DMS53 treated with DMSO at 0.1 percent for 48 hours (cell line): ENCODE results near the gene VPS35L.

Experiments
- DNase-seq: peaks from one replicate; lab custom pipeline; 2025; ENCODE audit not compliant: unreplicated experiment; lab: John Stamatoyannopoulos, UW

VPS35L gene

GRCh38 chr16:19555186-19555937, at the start of gene VPS35L:
TSS of gene VPS35L (plus strand) at chr16:19555703. CDS start at chr16:19555730, 27 bp downstream.
- DNase-seq = peak; percentile 91

GRCh38 chr16:19506965-19507364, 48.5 kb upstream of the VPS35L start:
- no peak for DNase-seq

- no peak for DNase-seq
Observed at GRCh38 chr16:19507867-19508266, 47.6 kb upstream of the VPS35L start.

- no peak for DNase-seq
Observed at GRCh38 chr16:19512297-19512696, 43.2 kb upstream of the VPS35L start.

GRCh38 chr16:19513377-19514053, 42.0 kb upstream of the VPS35L start:
- DNase-seq = no peak

- no peak for DNase-seq
Observed at GRCh38 chr16:19515757-19516156, 39.7 kb upstream of the VPS35L start.

- DNase-seq = no peak
Observed at GRCh38 chr16:19517424-19518089, 37.9 kb upstream of the VPS35L start.

GRCh38 chr16:19518388-19518787, 37.1 kb upstream of the VPS35L start:
- DNase-seq = no peak

GRCh38 chr16:19520861-19521331, 34.6 kb upstream of the VPS35L start:
- no peak for DNase-seq

GRCh38 chr16:19521471-19522396, 33.8 kb upstream of the VPS35L start, which contains the start of gene GDE1:
TSS of gene GDE1 (minus strand) at chr16:19522098. CDS start at chr16:19521964, 134 bp downstream.
- DNase-seq = peak; percentile 82

GRCh38 chr16:19522397-19522732, 33.1 kb upstream of the VPS35L start:
- peak; percentile 66 for DNase-seq

GRCh38 chr16:19522760-19523159, 32.7 kb upstream of the VPS35L start:
- no peak for DNase-seq

- DNase-seq = no peak
Observed at GRCh38 chr16:19523184-19523558, 32.3 kb upstream of the VPS35L start.

- peak; percentile 67 for DNase-seq
Observed at GRCh38 chr16:19523559-19524355, 31.7 kb upstream of the VPS35L start, which contains the start of gene CCP110. TSS of gene CCP110 (plus strand) at chr16:19523942. CDS start at chr16:19527882, 3,940 bp downstream.

- DNase-seq = no peak
Observed at GRCh38 chr16:19524356-19524615, 31.2 kb upstream of the VPS35L start.

GRCh38 chr16:19524616-19525384, 30.7 kb upstream of the VPS35L start:
- DNase-seq = no peak

- DNase-seq = no peak
Observed at GRCh38 chr16:19525385-19525723, 30.1 kb upstream of the VPS35L start.

- no peak for DNase-seq
Observed at GRCh38 chr16:19527161-19527560, 28.3 kb upstream of the VPS35L start.

GRCh38 chr16:19528666-19529065, 26.8 kb upstream of the VPS35L start:
- no peak for DNase-seq

- DNase-seq = no peak
Observed at GRCh38 chr16:19532601-19533000, 22.9 kb upstream of the VPS35L start.
